Ectodermal cell (in vitro differentiated cells): Measurements from ENCODE around the gene RAD1.
A peak's percentile ranks its signal among the peaks of the same experiment; 100 is the strongest.
"Not testable (repeated sequence)": the region's sequence is repeated elsewhere in the genome, so short reads cannot be mapped to it uniquely, and the experiment has no call there.

Experiments
- H3K27ac ChIP-seq: 2 replicates; pipeline ENCODE4 v1.7.0; 2013; ENCODE audit warnings: mild to moderate bottlenecking, low read depth, low read length; ENCODE audit not compliant: insufficient read depth, poor library complexity, severe bottlenecking
- H3K27me3 ChIP-seq: 2 replicates; pipeline ENCODE4 v1.7.0; 2013; ENCODE audit warnings: mild to moderate bottlenecking, low read length; ENCODE audit not compliant: insufficient read depth, control insufficient read depth, poor library complexity, severe bottlenecking
- H3K36me3 ChIP-seq: one replicate; pipeline ENCODE4 v1.7.0; 2013; ENCODE audit warnings: low read length; ENCODE audit not compliant: control insufficient read depth, insufficient read depth
- H3K4me1 ChIP-seq: one replicate; pipeline ENCODE4 v1.7.0; 2013; ENCODE audit warnings: low read length; ENCODE audit not compliant: control insufficient read depth, insufficient read depth
- H3K4me3 ChIP-seq: 2 replicates; pipeline ENCODE4 v1.7.0; 2013; ENCODE audit warnings: low read depth, low read length, control low read depth; ENCODE audit not compliant: insufficient read depth
- H3K9me3 ChIP-seq: 2 replicates; pipeline ENCODE4 v1.7.0; 2013; ENCODE audit warnings: mild to moderate bottlenecking, low read length, moderate library complexity; ENCODE audit not compliant: control insufficient read depth
- WGBS, 2 experiments: methylation state at CpG; one replicate each; pipeline ENCODE4 v1.1.7; 2013; ENCODE audit warnings: missing lambda C conversion rate in 2 of 2; 5-methylcytosine and 5-hydroxymethylcytosine counted together

The RAD1 gene

GRCh38 chr5:34929720-34930461, 14.6 kb upstream of the RAD1 start:
- H3K27ac ChIP-seq = peak overlapping the region; percentile 73
- no peaks in the 10 kb centered on the region for H3K27me3 ChIP-seq
- WGBS, 2 experiments = 0% methylated on average over 70 of the region's 70 CpGs
- H3K9me3 ChIP-seq = no peaks in the 10 kb centered on the region
- peak overlapping the region; percentile 80 for H3K4me3 ChIP-seq
- peaks cover 5% of the 10 kb centered on the region for H3K4me1 ChIP-seq
- peaks cover 7% of the 10 kb centered on the region for H3K36me3 ChIP-seq

DNA sequence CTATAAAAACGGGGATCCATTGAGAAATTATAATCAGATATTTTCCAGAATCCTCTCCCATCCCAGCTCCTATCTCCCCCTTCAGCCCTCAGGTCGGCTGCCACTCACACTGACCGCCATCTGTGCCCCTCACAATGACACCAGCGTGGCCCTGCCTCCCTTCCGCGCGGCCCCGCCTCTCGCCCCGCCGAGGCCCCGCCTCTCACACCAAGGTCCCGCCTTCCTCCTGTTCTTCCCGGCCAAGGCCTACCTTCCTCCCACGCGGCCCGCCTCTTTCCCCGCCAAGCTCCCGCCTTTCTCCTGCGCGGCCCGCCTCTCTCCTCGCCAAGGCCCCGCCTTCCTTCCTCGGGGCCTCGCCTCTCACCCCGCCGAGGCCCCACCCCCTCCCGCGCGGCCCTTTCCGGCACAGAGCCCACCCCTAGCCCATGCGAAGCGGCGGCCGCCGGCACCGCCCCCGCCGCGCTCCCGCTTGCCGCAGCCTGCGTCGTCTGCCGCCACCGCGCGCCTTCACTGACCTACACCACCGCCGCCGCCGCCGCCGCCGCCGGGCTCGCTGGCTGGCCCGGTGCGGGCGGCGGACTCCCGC, 13.9 kb upstream of the RAD1 start, which contains the start of gene DNAJC21:
Gene DNAJC21, plus strand, starts transcription at position 426 of the 586 bp plus-strand sequence. CDS start 261 bp downstream, outside the sequence.
- Histone ChIP-seq H3K4me1 (peaks cover 5% of the 10 kb centered on the region), H3K4me3 (peak within 1 kb of the TSS; percentile 80), H3K9me3 (no peaks in the 10 kb centered on the region), H3K27ac (peak within 1 kb of the TSS; percentile 73), H3K36me3 (peaks cover 8% of the 10 kb centered on the region), H3K27me3 (no peaks in the 10 kb centered on the region)
- 0% methylated on average over 63 of the region's 63 CpGs for WGBS, 2 experiments

GRCh38 chr5:34928267-34928666, 13.0 kb upstream of the RAD1 start:
- Histone ChIP-seq H3K4me3 (no peak overlapping the region), H3K4me1 (peaks cover 5% of the 10 kb centered on the region), H3K27ac (no peak overlapping the region), H3K27me3 (no peaks in the 10 kb centered on the region), H3K36me3 (peaks cover 15% of the 10 kb centered on the region), H3K9me3 (no peaks in the 10 kb centered on the region)
- WGBS, 2 experiments = 92 to 95% methylated on average over 2 to 5 of the region's 5 CpGs

GRCh38 chr5:34927785-34928184, 12.5 kb upstream of the RAD1 start:
- 82 to 83% methylated on average over 5 of the region's 5 CpGs for WGBS, 2 experiments
- H3K4me1 ChIP-seq = peaks cover 5% of the 10 kb centered on the region
- H3K4me3 ChIP-seq = no peak overlapping the region
- H3K27me3 ChIP-seq = no peaks in the 10 kb centered on the region
- peaks cover 19% of the 10 kb centered on the region for H3K36me3 ChIP-seq
- H3K27ac ChIP-seq = no peak overlapping the region
- H3K9me3 ChIP-seq = no peaks in the 10 kb centered on the region

GRCh38 chr5:34926318-34926888, 11.1 kb upstream of the RAD1 start:
- Histone ChIP-seq H3K27me3 (no peaks in the 10 kb centered on the region), H3K4me1 (peaks cover 5% of the 10 kb centered on the region), H3K27ac (no peak overlapping the region), H3K36me3 (peaks cover 25% of the 10 kb centered on the region), H3K9me3 (no peaks in the 10 kb centered on the region), H3K4me3 (no peak overlapping the region)
- 89 to 100% methylated on average over 1 of the region's 3 CpGs for WGBS, 2 experiments

DNA sequence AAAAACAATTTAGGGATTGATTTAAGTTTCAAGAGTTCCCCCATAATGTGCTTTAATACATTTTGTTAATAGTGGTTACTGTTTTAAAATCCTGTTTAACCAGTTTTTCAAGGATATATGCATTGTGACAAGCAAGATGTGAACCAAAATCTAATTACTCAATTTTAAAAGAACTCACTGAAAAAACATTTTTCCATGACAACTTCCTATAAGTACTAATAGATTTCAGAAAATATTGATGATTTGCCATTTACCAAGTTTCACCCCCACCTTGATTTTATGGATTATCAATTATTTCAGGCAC, 9.1 kb upstream of the RAD1 start:
- Histone ChIP-seq H3K9me3 (no peaks in the 10 kb centered on the region), H3K4me3 (no peak overlapping the region), H3K36me3 (peaks cover 36% of the 10 kb centered on the region), H3K27me3 (no peaks in the 10 kb centered on the region), H3K4me1 (no peaks in the 10 kb centered on the region), H3K27ac (no peak overlapping the region)

GRCh38 chr5:34923694-34924461, 8.6 kb upstream of the RAD1 start:
- no peak overlapping the region for H3K4me3 ChIP-seq
- no peaks in the 10 kb centered on the region for H3K27me3 ChIP-seq
- no peak overlapping the region for H3K27ac ChIP-seq
- no peaks in the 10 kb centered on the region for H3K4me1 ChIP-seq
- no peaks in the 10 kb centered on the region for H3K9me3 ChIP-seq
- peaks cover 36% of the 10 kb centered on the region for H3K36me3 ChIP-seq
- WGBS, 2 experiments = 90 to 94% methylated on average over 2 of the region's 3 CpGs

- WGBS, 2 experiments = 92% methylated on average over 9 of the region's 9 CpGs
- H3K27ac ChIP-seq, H3K27me3 ChIP-seq, H3K9me3 ChIP-seq, H3K4me3 ChIP-seq, H3K4me1 ChIP-seq: not testable (repeated sequence)
- peaks cover 36% of the 10 kb centered on the region for H3K36me3 ChIP-seq
These were observed 8.0 kb upstream of the RAD1 start for GRCh38 chr5:34923256-34923655.

GRCh38 chr5:34919077-34919476, 3.8 kb upstream of the RAD1 start:
- 85 to 96% methylated on average over 3 to 4 of the region's 4 CpGs for WGBS, 2 experiments
- no peaks in the 10 kb centered on the region for H3K27me3 ChIP-seq
- peaks cover 6% of the 10 kb centered on the region for H3K4me1 ChIP-seq
- no peaks in the 10 kb centered on the region for H3K9me3 ChIP-seq
- no peak overlapping the region for H3K27ac ChIP-seq
- H3K4me3 ChIP-seq = no peak overlapping the region
- peaks cover 27% of the 10 kb centered on the region for H3K36me3 ChIP-seq

DNA sequence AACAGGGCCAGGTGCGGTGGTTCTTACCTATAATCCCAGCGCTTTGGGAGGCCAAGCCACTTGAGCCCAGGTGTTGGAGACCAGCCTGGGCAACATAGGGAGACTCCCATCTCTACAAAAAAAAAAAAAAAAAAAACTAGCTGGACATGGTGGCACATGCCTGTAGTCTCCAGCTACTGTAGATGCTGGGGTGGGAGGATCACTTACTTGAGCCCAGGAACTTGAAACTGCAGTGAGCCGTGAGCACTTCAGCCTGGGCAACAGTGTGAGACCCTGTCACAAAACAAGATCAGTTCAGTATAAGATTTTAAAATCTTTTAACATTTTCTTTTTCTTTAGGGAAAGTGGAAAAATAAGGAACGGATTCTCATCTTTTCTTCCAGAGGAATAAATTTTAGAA, 2.7 kb upstream of the RAD1 start:
- no peak overlapping the region for H3K27ac ChIP-seq
- H3K9me3 ChIP-seq = no peaks in the 10 kb centered on the region
- H3K4me3 ChIP-seq = no peak overlapping the region
- H3K27me3 ChIP-seq = no peaks in the 10 kb centered on the region
- H3K4me1 ChIP-seq = peaks cover 6% of the 10 kb centered on the region
- H3K36me3 ChIP-seq = peaks cover 19% of the 10 kb centered on the region
- 93 to 94% methylated on average over 3 to 4 of the region's 4 CpGs for WGBS, 2 experiments
